SK-N-SH treated with all-trans-retinoic acid at 6 μM for 48 hours (cell line): ENCODE data around the gene ASB18.

Experiments
- ATAC-seq: fragments of 200-7000 bp; cut with Tn5 transposase; 3 replicates; pipeline ENCODE4 v1.9.1; 2020; ENCODE audit warnings: mild to moderate bottlenecking, moderate library complexity
- ARNTL ChIP-seq: fragments of 450-650 bp; formaldehyde crosslinking; IDR thresholded peaks from 2 replicates; pipeline ENCODE4 v1.5.0; 2020; ENCODE audit warnings: low read depth, mild to moderate bottlenecking, moderate library complexity, borderline replicate concordance
- BACH2 ChIP-seq: fragments of 250-450 bp; sonication (Bioruptor Pico); IDR thresholded peaks from 2 replicates; pipeline ENCODE4 v1.9.0; 2021; ENCODE audit warnings: mild to moderate bottlenecking, borderline replicate concordance
- CREB5 ChIP-seq: fragments of 250-450 bp; sonication (Bioruptor Pico); IDR thresholded peaks from 2 replicates; pipeline ENCODE4 v1.5.1; 2020; ENCODE audit warnings: low read depth, mild to moderate bottlenecking, moderate library complexity
- CSDC2 ChIP-seq: fragments of 250-450 bp; sonication (Bioruptor Pico); IDR thresholded peaks from 2 replicates; pipeline ENCODE4 v1.5.0; 2020; ENCODE audit warnings: mild to moderate bottlenecking, moderate library complexity
- CSRNP3 ChIP-seq: fragments of 250-450 bp; sonication (Bioruptor Pico); IDR thresholded peaks from 2 replicates; pipeline ENCODE4 v1.5.1; 2021; ENCODE audit warnings: mild to moderate bottlenecking, moderate library complexity
- ESRRG ChIP-seq: fragments of 250-450 bp; sonication (Bioruptor Pico); IDR thresholded peaks from 2 replicates; pipeline ENCODE4 v1.6.1; 2021; ENCODE audit warnings: mild to moderate bottlenecking
- GLIS3 ChIP-seq: fragments of 250-450 bp; sonication (Bioruptor Pico); IDR thresholded peaks from 2 replicates; pipeline ENCODE4 v1.5.0; 2020; ENCODE audit warnings: mild to moderate bottlenecking, moderate library complexity
- ISL1 ChIP-seq: fragments of 250-450 bp; sonication (Bioruptor Pico); IDR thresholded peaks from 2 replicates; pipeline ENCODE4 v2.1.2; 2022; ENCODE audit warnings: mild to moderate bottlenecking, moderate library complexity
- OSR1 ChIP-seq: fragments of 250-450 bp; sonication (Bioruptor Pico); IDR thresholded peaks from 2 replicates; pipeline ENCODE4 v1.8.0; 2022; ENCODE audit warnings: moderate library complexity, mild to moderate bottlenecking, inconsistent platforms
- POU6F1 ChIP-seq: fragments of 250-450 bp; sonication (Bioruptor Pico); IDR thresholded peaks from 2 replicates; pipeline ENCODE4 v1.8.0; 2021; ENCODE audit warnings: low read depth, mild to moderate bottlenecking, moderate library complexity, borderline replicate concordance
- PPARA ChIP-seq: fragments of 250-450 bp; sonication (Bioruptor Pico); IDR thresholded peaks from 2 replicates; pipeline ENCODE4 v1.5.0; 2020; ENCODE audit warnings: mild to moderate bottlenecking, borderline replicate concordance
- RARB ChIP-seq: fragments of 250-450 bp; sonication (Bioruptor Pico); IDR thresholded peaks from 2 replicates; pipeline ENCODE4 v1.8.0; 2021; ENCODE audit warnings: mild to moderate bottlenecking, moderate library complexity
- SNAI2 ChIP-seq: fragments of 250-450 bp; sonication (Bioruptor Pico); IDR thresholded peaks from 2 replicates; pipeline ENCODE4 v1.5.0; 2020; ENCODE audit warnings: mild to moderate bottlenecking, moderate library complexity
- TCF4 ChIP-seq: fragments of 250-450 bp; sonication (Bioruptor Pico); IDR thresholded peaks from 2 replicates; pipeline ENCODE4 v1.8.0; 2021; ENCODE audit warnings: mild to moderate bottlenecking, moderate library complexity, borderline replicate concordance
- TOX ChIP-seq: fragments of 250-450 bp; sonication (Bioruptor Pico); IDR thresholded peaks from 2 replicates; pipeline ENCODE4 v1.8.0; 2021; ENCODE audit warnings: mild to moderate bottlenecking, moderate library complexity, borderline replicate concordance
- TSHZ2 ChIP-seq: fragments of 250-450 bp; sonication (Bioruptor Pico); IDR thresholded peaks from 2 replicates; pipeline ENCODE4 v1.5.0; 2020; ENCODE audit warnings: mild to moderate bottlenecking, moderate library complexity
- ZC3H10 ChIP-seq: fragments of 250-450 bp; sonication (Bioruptor Pico); IDR thresholded peaks from 2 replicates; pipeline ENCODE4 v1.5.1; 2021; ENCODE audit warnings: mild to moderate bottlenecking, moderate library complexity
- ZFP3 ChIP-seq: fragments of 250-450 bp; sonication (Bioruptor Pico); IDR thresholded peaks from 2 replicates; pipeline ENCODE4 v1.5.0; 2020; ENCODE audit warnings: mild to moderate bottlenecking, moderate library complexity
- ZFP30 ChIP-seq: fragments of 450-650 bp; formaldehyde crosslinking; IDR thresholded peaks from 2 replicates; pipeline ENCODE4 v1.5.0; 2022; ENCODE audit warnings: mild to moderate bottlenecking, moderate library complexity
- ZNF565 ChIP-seq: fragments of 450-650 bp; formaldehyde crosslinking; conservative IDR thresholded peaks from 2 replicates; pipeline ENCODE4 v1.5.0; 2020; ENCODE audit warnings: low read depth, mild to moderate bottlenecking, moderate library complexity
- ZNF70 ChIP-seq: fragments of 450-650 bp; formaldehyde crosslinking; IDR thresholded peaks from 2 replicates; pipeline ENCODE4 v1.5.0; 2020; ENCODE audit warnings: mild to moderate bottlenecking, moderate library complexity
- ZNF8 ChIP-seq: fragments of 450-650 bp; formaldehyde crosslinking; IDR thresholded peaks from 2 replicates; pipeline ENCODE4 v1.5.0; 2020; ENCODE audit warnings: mild to moderate bottlenecking, moderate library complexity

Gene ASB18

DNA sequence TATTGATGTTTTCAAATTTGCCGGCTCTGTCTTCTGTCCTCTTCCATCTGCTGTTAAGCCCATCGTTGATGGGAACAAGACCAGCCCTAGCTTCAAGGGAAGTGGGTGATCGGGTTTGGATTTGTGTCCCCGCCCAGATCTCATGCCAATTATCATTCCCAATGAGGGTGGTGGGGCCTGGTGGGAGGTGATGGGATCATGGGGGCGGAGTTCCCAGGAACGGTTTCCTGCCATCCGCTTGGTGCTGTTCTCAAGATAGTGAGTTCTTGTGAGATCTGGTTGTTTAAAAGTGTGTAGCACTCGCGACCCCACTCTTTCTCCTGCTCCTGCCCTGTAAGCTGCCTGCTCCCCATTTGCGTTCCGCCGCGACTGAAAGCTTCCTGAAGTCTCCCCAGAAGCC, 9.5 kb downstream of the ASB18 start:
- TF ChIP-seq TSHZ2 (CRISPR knock-in tag) (no peak), ZFP30 (CRISPR knock-in tag) (no peak), ESRRG (CRISPR knock-in tag) (no peak), CREB5 (CRISPR knock-in tag) (no peak), OSR1 (CRISPR knock-in tag) (no peak), PPARA (CRISPR knock-in tag) (no peak), TCF4 (no peak), ISL1 (CRISPR knock-in tag) (no peak), ZNF565 (no peak), ZC3H10 (CRISPR knock-in tag) (no peak), ZFP3 (CRISPR knock-in tag) (no peak), CSRNP3 (CRISPR knock-in tag) (no peak), POU6F1 (CRISPR knock-in tag) (no peak), BACH2 (CRISPR knock-in tag) (no peak), GLIS3 (no peak), ZNF70 (no peak), ARNTL (CRISPR knock-in tag) (no peak)
- TF ChIP-seq, all 23 proteins: peak for 0

DNA sequence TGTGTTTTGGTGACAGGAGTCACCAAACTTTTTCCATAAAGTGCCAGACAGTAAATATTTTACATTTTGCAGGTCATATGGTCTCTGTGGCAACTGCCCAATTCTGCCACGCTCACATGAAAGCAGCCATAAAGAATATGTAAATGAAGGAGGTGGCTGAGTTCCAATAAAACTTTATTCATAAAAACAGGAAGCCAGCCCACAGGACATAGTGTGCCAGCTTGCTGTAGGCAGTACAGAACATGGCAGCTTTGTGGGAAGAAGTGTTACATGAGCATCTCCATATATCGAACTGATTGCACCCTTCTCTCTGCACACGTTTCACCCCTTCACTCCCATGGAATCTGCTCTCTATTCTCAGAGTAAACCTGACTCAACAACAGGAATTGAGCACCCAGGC, 10.2 kb downstream of the ASB18 start:
- TF ChIP-seq RARB (CRISPR knock-in tag) (no peak), BACH2 (CRISPR knock-in tag) (no peak), ISL1 (CRISPR knock-in tag) (no peak), PPARA (CRISPR knock-in tag) (no peak), SNAI2 (no peak), ZNF565 (no peak), OSR1 (CRISPR knock-in tag) (no peak), GLIS3 (no peak), CSDC2 (CRISPR knock-in tag) (no peak), ZC3H10 (CRISPR knock-in tag) (no peak), TCF4 (no peak), ESRRG (CRISPR knock-in tag) (no peak), TOX (CRISPR knock-in tag) (no peak), ARNTL (CRISPR knock-in tag) (no peak)
- ATAC-seq: no peak

More for the DNA sequence above, 9.5 kb downstream of the ASB18 start:
- ATAC-seq: no peak

DNA sequence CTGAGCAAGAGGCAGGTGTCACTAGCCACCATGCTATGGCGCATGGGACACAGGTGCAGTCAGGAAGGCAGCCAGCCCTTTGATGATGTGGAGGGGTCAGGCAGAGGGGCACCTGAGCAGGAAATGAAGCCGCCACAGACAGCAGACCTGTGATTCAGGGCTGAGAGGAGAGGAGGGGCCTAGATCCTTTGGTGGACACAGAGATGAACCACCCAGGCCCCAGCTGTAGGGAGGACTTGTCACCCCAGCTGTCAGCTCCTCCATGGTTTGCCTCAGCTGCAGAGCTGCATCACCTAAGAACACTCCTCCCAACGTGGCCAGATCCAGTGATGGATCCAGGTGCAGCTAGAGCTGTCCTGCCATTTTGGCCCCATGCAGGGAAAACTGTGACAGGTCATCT, 11.6 kb downstream of the ASB18 start:
- TF ChIP-seq TOX (CRISPR knock-in tag) (no peak), TSHZ2 (CRISPR knock-in tag) (no peak), POU6F1 (CRISPR knock-in tag) (no peak), RARB (CRISPR knock-in tag) (no peak), CSRNP3 (CRISPR knock-in tag) (no peak), ZNF8 (no peak), PPARA (CRISPR knock-in tag) (no peak), OSR1 (CRISPR knock-in tag) (no peak)
- no peak for ATAC-seq
